Stimulated activated CD8-positive, alpha-beta memory T cell treated with anti-CD3 and anti-CD28 coated beads, Interleukin-15, amount 100 ng/mL, for 4 hours (primary cell): ENCODE results near the gene AGXT.

Experiments
- DNase-seq, 2 donors: peaks; one replicate each; pipeline ENCODE4 v3.0.0-alpha.2; 2020; ENCODE audit warnings: low read depth in 2 of 2

AGXT gene

DNA sequence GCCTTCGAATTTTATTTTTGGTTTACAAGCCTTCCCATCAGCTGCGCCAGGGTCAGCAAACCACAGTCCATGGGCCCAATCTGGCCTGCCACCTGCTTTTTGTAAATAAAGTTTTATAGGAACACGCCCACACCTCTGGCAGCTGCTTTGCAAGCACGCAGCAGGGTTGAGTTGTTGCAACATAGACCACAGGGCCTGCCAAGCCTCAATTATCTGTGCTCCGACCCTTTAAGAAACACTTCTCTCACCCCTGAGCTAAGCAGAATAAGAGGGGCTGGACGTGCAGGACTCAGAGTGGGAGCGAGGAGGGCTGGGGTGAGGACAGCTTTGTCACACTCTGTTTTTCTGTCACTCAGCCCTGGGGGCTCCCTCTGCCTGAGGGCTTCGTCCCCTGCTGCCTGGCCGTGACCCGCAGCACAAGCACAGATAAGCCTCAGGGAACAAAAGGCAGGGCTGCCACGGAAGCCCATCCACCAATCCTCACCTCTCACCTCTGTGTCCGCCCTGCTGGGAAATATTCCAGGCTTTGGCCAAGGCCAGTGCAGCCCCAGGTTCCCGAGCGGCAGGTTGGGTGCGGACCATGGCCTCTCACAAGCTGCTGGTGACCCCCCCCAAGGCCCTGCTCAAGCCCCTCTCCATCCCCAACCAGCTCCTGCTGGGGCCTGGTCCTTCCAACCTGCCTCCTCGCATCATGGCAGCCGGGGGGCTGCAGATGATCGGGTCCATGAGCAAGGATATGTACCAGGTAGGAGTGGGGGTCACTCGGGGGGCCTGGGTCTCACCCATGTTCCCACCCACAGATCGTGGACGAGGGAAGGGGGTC is at the start of gene AGXT:
AGXT (plus strand) TSS at position 539 of the 823 bp plus-strand sequence; CDS start at position 581, 42 bp downstream.
- DNase-seq, result no peak

DNA sequence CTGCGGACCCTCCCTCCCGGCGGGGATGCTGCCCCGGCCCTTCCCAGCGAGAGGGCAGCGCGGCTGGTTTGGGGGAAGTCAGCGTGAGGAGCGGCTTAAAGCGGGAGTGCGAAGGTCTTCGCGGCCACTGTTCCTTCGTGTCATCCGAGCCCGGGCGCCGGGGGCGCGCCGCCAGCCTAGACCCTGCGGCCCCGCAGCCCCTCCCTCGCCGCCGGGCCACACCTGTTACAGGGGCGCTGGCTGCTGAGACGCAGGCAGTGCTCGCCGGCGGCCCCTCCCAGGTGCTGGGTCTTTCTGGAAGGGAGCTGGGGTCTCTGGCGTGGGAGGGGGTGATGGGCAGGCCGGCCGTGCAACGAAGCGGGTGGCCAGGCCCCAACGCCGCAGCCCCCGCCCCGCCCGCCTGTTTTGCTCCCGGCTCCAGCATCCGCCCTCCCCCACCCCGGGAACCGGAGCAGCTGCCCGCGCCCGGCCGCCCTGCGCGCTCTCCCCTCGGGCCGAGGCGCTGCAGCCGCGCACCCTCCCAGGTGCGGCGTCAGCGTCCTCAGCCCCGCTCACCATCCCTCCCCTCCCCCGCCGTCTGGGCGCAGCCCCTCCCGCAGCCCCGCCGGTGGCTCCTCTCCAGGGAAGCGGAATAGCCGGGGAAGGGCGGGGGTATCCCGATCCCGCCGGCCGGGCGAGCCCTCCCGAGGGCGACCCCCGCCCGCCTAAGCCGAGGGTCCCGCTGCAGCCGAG is 49.3 kb upstream of the AGXT start:
- DNase-seq, result no peak

- DNase-seq, result no peak
Measured at GRCh38 chr2:240819858-240820606, 48.6 kb upstream of the AGXT start, which contains the start of gene KIF1A. Gene KIF1A (minus strand): TSS chr2:240820219. CDS start chr2:240797752, 22,467 bp downstream.

- no peak for DNase-seq
Measured at GRCh38 chr2:240820607-240821428, 47.8 kb upstream of the AGXT start.

GRCh38 chr2:240821429-240821778 is 47.2 kb upstream of the AGXT start:
- no peak for DNase-seq

- no peak for DNase-seq
Measured at GRCh38 chr2:240822280-240822847, 46.3 kb upstream of the AGXT start.

DNA sequence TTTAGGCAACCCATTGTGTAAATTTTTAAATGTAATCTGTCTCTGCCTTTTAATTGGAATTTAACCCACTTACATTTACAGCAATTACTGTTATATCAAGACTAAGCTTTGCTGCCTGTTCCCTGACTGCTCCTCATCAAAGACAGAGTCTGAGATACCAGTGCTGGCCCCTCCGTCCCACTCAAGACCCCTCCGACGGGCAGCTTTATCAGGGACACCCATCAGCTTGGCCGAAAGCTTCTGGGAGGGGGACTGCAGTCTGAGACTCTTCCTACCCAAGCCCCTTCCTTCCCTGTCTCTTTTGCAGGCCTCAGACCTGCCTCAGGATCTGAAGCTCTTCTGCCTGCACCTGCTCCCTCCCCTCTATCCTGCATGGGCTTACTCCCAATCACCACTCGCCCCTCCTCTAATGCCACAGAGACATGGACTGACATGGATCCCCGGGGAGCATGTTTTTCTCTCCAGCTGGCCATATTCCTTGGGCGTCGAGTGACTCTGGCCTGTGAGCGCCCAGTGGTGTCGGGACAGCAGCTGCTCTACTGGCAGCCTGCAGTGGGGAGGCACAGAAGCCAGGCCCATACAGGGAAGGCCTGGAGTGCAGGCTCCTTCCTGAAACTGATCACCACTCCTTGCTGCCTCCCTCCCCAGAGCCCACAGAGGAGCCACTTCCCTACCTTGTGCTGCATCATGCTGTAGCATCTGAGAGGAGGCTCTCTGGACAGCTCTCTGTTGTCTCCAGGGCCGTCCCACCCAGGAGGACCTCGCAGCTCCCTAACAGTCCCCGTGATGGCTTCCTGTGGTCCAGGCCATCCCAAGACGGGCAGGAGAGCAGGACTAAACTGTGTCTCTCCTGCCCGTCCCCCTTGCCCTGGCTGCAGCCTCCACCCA is 44.9 kb upstream of the AGXT start:
- no peak for DNase-seq

GRCh38 chr2:240825476-240825875 is 43.1 kb upstream of the AGXT start:
- DNase-seq, result no peak

DNA sequence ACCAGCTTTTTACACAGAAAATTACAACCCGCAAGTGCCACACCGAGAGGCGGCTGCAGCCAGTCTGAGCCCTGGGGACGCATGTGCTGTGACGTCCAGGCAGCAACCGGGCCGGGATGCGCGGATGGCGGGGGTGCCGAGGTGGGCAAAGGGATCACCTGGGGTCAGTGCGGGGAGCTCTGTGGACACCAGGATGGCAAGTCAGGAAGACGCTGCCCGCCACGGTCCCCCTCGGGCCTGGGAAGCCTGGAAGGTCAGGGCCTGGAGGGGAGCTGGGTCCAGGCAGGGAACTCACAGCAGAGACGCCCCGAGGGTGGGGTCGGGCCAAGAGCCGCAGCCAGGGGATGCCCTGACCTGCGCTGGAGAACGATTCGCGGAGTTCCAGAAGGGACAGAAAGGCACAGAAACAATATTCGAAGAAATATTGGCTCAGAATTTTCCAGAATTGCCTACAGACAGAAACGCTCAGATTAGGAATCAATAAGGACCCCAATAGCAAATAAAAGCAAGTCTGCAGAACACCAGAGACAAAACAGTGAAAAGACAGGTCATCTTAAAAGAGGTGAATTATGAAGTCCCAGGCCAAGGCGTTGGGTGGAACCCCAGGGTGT is 36.9 kb upstream of the AGXT start:
- DNase-seq, result no peak

DNA sequence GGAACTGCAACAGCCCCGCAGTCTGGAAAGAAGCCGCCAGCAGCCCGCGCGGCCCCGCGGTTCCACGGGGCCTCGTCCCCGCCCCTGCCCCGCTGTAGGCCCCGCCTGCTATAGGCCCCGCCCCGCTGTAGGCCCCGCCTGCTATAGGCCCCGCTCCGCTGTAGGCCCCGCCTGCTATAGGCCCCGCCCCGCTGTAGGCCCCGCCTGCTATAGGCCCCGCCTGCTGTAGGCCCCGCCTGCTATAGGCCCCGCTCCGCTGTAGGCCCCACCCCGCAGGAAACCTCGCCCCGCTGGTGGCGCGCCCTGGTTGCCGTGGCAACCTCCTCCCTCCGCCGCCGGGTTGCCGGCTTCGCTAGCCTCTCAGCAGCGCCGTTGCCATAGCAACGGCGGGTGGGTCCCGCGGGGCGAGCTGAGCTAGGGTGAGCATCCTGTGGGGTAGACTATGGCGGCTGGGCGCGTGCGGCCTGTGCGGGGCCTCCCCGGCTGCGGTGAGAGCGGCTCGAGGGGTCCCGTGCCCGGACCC is 36.4 kb upstream of the AGXT start:
- DNase-seq, result peak; percentile 92 to 95

DNA sequence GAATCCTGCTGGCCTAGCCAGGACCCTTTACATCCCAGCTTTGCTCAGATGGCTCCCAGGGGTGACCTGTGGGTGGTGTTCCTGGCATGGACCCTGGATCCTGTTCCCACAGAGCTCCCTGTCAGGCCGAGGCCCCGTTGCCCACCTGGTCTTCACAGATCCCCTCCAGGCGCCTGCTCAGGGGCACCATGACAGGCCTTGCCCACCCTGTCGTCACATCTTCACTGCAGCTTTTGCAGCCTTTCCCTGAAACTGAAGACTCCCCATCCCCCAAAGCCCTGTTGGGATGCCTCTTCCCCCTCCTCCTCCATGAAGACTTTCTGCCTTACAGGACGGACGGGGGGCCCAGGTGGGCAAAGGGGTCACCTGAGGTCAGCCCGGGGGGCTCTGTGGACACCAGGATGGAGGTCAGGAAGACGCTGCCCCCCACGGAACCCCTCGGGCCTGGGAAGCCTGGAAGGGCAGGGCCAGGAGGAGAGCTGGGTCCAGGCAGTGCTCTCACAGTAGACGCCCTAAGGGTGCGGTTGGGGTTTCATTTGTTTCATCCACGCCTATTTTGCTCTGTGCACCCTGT is 35.6 kb upstream of the AGXT start:
- no peak for DNase-seq

GRCh38 chr2:240833724-240834285 is 34.8 kb upstream of the AGXT start:
- no peak for DNase-seq

DNA sequence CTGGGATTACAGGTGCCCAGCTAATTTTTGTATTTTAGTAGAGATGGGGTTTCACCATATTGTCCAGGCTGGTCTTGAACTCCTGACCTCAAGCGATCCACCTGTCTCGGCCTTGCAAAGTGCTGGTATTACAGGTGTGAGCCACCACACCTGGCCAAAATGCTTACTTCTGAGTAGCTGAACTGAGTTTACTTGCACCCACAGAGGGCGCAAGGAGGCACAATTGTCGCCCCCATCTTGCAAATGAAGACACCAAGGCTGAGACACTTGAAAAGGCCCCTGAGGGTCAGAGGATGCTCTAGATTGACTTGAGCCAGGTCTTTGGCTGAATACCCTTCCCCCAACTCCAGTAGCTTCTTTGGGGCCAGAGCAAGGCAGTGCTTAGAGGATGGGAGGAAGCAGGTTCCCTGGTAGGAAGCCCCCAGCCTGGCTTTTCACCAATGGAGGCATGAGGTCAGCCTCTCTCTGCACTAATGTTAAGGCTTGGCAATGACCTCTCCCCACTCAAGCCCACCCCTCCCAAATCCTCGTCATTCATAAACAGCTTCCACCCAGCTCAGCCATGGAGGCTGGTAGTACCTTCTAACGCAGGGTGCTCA is 34.1 kb upstream of the AGXT start:
- no peak for DNase-seq

- no peak for DNase-seq
Measured at GRCh38 chr2:240835528-240835927, 33.1 kb upstream of the AGXT start.

- no peak for DNase-seq
Measured at GRCh38 chr2:240836781-240837467, 31.7 kb upstream of the AGXT start.

GRCh38 chr2:240837621-240838020 is 31.0 kb upstream of the AGXT start:
- DNase-seq, result no peak
